ENCODE measurements around the gene ATXN1.

Gene ATXN1

DNA sequence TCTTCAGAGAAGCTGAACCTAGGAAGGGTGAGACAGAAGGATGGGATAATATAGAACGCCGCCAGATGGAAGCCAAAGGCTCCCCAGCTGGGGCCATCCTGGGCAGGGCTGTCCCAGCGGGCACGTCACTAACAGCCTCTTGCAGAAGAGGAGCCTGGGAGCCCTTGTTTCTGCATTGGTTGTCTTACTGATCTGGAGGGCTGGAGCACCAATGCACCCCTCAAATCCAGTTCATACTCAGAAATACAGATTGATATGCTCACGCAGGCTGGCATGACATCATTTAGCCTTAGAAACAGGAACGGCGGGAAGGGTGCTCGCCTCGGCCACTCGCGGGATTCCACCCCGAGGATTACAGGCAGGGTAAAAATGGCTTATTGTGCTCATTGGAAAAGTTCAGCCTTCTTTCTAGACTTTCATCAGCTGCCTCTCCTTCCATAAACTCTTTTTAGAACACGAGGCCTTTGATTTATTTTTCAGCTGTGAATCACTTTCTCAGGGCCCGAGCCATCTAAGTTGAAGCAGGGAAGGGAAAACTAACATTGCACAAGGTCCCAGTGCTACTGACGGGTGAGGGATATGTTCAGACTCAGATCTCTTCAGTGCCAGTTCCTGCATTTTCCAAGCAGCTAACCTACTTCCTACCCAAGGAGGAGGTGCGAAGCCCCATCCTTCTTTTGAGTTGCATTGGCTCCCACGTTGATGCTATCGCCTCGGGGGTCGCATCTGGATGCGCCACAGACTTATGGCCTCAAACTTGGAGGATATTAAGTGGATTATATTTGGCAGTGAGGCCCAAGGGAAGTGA is 440.5 kb downstream of the ATXN1 start:
- Histone ChIP-seq H3K36me3 (ENCODE audit: insufficient read depth) (no peaks in the 10 kb centered on the region), H3K27ac (peak overlapping the region; percentile 97), H3K27me3 (ENCODE audit: insufficient read depth, low read depth) (no peaks in the 10 kb centered on the region), H3K4me1 (ENCODE audit: low read depth, poor library complexity, severe bottlenecking) (peaks cover 89% of the 10 kb centered on the region), H3K9ac (peak overlapping the region; percentile 71), H4K20me1 (ENCODE audit: insufficient read depth) (no peaks in the 10 kb centered on the region), H3K4me3 (IDR thresholded peaks at IDR 0.05; ENCODE audit: insufficient read depth, low read depth, low read length) (no peak overlapping the region), H3K4me2 (peak overlapping the region; percentile 96), H2AFZ (ENCODE audit: low read depth) (peak overlapping the region; percentile 55; the same call in 1 of the 2 replicates), H3K79me2 (ENCODE audit: insufficient read depth, low read depth) (peaks cover 12% of the 10 kb centered on the region; the same call in 1 of the 2 replicates)
- TF ChIP-seq, protein P1, sequence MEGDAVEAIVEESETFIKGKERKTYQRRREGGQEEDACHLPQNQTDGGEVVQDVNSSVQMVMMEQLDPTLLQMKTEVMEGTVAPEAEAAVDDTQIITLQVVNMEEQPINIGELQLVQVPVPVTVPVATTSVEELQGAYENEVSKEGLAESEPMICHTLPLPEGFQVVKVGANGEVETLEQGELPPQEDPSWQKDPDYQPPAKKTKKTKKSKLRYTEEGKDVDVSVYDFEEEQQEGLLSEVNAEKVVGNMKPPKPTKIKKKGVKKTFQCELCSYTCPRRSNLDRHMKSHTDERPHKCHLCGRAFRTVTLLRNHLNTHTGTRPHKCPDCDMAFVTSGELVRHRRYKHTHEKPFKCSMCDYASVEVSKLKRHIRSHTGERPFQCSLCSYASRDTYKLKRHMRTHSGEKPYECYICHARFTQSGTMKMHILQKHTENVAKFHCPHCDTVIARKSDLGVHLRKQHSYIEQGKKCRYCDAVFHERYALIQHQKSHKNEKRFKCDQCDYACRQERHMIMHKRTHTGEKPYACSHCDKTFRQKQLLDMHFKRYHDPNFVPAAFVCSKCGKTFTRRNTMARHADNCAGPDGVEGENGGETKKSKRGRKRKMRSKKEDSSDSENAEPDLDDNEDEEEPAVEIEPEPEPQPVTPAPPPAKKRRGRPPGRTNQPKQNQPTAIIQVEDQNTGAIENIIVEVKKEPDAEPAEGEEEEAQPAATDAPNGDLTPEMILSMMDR (conservative IDR thresholded peaks at IDR 0.05; ENCODE audit: low read depth, low read length) = no peak

DNA sequence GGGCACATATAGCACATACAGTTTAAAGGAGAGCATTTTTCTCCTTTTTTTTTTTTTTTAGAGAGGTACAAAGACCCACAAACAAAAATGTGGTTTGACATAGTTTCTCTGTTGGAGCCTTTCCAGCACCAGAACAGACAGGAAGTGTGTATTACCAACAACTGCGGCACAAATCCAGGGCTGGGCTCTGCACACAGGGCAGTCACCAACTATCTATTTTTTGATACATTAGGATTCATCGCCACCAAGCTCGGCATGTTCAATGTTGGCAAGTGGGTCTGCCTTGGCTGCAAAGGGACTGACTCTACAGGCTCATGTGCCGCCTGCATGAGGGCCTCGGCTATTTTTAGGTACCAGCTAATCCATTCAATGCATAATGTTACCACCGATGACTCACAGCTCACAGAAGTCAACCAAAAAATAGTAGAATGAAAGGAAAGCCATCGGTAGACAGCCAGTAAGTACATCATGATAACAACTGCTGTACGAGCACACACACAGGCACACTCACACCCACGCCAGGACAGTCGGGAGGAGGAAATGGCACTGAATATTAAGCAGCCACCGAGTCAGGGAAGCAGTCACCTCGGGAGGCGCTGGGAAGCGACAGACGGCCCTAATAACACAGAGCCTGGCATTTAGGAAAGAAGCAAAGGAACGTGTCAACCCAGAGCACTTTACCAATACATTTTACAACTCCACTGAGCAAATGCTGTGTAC is 441.3 kb downstream of the ATXN1 start:
- Histone ChIP-seq H3K36me3 (ENCODE audit: insufficient read depth) (no peaks in the 10 kb centered on the region), H3K4me3 (IDR thresholded peaks at IDR 0.05; ENCODE audit: insufficient read depth, low read depth, low read length) (no peak overlapping the region), H3K4me2 (peak overlapping the region; percentile 96), H3K27me3 (ENCODE audit: insufficient read depth, low read depth) (no peaks in the 10 kb centered on the region), H4K20me1 (ENCODE audit: insufficient read depth) (no peaks in the 10 kb centered on the region), H3K4me1 (ENCODE audit: low read depth, poor library complexity, severe bottlenecking) (peaks cover 84% of the 10 kb centered on the region), H2AFZ (ENCODE audit: low read depth) (peak overlapping the region; percentile 55), H3K9ac (peak overlapping the region; percentile 71), H3K79me2 (ENCODE audit: insufficient read depth, low read depth) (peaks cover 12% of the 10 kb centered on the region; the same call in 1 of the 2 replicates), H3K27ac (peak overlapping the region; percentile 97)
- TF ChIP-seq, protein P1 (conservative IDR thresholded peaks at IDR 0.05; ENCODE audit: low read depth, low read length) = no peak

DNA sequence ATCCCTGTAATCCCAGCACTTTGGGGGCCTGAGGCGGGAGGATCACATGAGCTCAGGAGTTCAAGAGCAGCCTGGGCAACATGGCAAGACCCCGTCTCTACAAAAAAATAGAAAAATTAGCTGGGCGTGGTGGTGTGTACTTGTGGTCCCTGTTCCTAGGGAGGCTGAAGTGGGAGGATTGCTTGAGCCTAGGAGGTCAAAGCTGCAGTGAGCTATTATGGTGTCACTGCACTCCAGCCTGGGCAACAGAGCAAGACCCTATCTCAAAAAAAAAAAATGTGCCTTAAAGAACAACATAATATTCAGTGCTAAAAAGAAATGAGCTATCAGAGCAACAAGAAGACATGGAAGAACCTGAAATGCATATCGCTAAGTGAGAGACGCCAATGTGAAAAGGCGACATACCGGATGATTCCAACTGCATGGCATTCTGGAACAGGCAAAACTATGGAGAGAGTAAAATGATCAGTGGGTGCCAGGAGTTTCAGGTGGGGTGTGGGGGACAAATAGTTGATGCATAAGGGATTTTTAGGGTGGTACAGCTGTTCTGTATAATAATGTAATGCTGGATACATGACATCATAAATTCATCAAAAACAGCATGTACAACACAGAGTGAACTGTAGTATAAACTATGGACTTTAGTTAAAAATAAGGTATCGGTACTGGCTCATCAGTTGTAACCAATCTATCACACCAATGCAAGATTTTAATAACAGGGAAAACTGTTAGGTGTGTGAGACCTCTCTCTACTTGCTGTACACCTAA is 442.1 kb downstream of the ATXN1 start:
- H3K4me1 ChIP-seq (ENCODE audit: low read depth, poor library complexity, severe bottlenecking) = peaks cover 75% of the 10 kb centered on the region
- H2AFZ ChIP-seq (ENCODE audit: low read depth) = peak overlapping the region; percentile 55; the same call in 1 of the 2 replicates
- peak overlapping the region; percentile 97 for H3K27ac ChIP-seq
- H3K79me2 ChIP-seq (ENCODE audit: insufficient read depth, low read depth) = peaks cover 12% of the 10 kb centered on the region; the same call in 1 of the 2 replicates
- H4K20me1 ChIP-seq (ENCODE audit: insufficient read depth) = no peaks in the 10 kb centered on the region
- no peaks in the 10 kb centered on the region for H3K36me3 ChIP-seq (ENCODE audit: insufficient read depth)
- H3K4me3 ChIP-seq (IDR thresholded peaks at IDR 0.05; ENCODE audit: insufficient read depth, low read depth, low read length) = no peak overlapping the region
- no peaks in the 10 kb centered on the region for H3K27me3 ChIP-seq (ENCODE audit: insufficient read depth, low read depth)
- TF ChIP-seq, protein P1 (conservative IDR thresholded peaks at IDR 0.05; ENCODE audit: low read depth, low read length) = no peak
- H3K9ac ChIP-seq = peak overlapping the region; percentile 71
- peak overlapping the region; percentile 96 for H3K4me2 ChIP-seq

DNA sequence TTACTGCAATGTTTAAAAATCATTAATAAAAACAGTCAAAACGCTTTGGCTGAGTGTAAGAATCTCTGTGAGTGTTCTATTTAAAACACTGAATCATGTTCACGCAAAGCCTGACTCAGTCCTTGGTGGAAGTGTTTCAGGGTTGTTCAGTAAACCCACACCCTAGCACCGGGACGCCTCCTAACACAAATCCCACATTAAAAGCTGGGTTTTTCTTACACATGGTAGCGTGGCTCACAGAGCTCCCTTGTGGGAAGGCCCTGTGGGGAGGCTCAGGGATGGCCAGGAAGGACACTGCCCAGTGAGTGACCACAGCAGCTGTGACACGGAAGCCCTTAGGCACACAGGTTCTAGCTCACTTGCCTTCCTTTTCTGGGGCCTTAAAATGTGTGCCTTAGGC is 442.7 kb downstream of the ATXN1 start:
- no peak overlapping the region for H3K4me2 ChIP-seq

More for the DNA sequence above, 442.7 kb downstream of the ATXN1 start:
- no peaks in the 10 kb centered on the region for H3K36me3 ChIP-seq (ENCODE audit: insufficient read depth)
- TF ChIP-seq, protein P1 (conservative IDR thresholded peaks at IDR 0.05; ENCODE audit: low read depth, low read length) = no peak
- H3K4me3 ChIP-seq (IDR thresholded peaks at IDR 0.05; ENCODE audit: insufficient read depth, low read depth, low read length) = no peak overlapping the region
- H2AFZ ChIP-seq (ENCODE audit: low read depth) = no peak overlapping the region
- no peaks in the 10 kb centered on the region for H3K27me3 ChIP-seq (ENCODE audit: insufficient read depth, low read depth)
- no peak overlapping the region for H3K27ac ChIP-seq
- H4K20me1 ChIP-seq (ENCODE audit: insufficient read depth) = no peaks in the 10 kb centered on the region
- no peak overlapping the region for H3K9ac ChIP-seq
- H3K4me1 ChIP-seq (ENCODE audit: low read depth, poor library complexity, severe bottlenecking) = peaks cover 69% of the 10 kb centered on the region
- peaks cover 12% of the 10 kb centered on the region; the same call in 1 of the 2 replicates for H3K79me2 ChIP-seq (ENCODE audit: insufficient read depth, low read depth)

Measured in KMS-11 (cell line).